H1 (cell line): Measurements from ENCODE around the gene C1QTNF7. TPM values are rescaled to one million over a fixed set of nuclear protein-coding genes. Genes with fewer than 3 reads are reported as not detected.

Experiments
- ATF2 ChIP-seq: IDR thresholded peaks from 2 replicates; pipeline ENCODE4 v1.6.1; 2012; ENCODE audit warnings: low read length, inconsistent platforms
- CBX8 ChIP-seq: fragments of 300-800, 300-1000 bp; sonication (generic); IDR thresholded peaks from 2 replicates; pipeline ENCODE4 v1.7.1; 2016; ENCODE audit warnings: low read depth, low read length, borderline replicate concordance
- CHD1 ChIP-seq: IDR thresholded peaks from 2 replicates; pipeline ENCODE4 v1.6.1; 2012; ENCODE audit warnings: low read depth, low read length, improper control_type of control experiment
- CTCF ChIP-seq, 3 experiments: IDR thresholded peaks; 1 replicate in 2 of 3; 2 replicates in 1 of 3; pipeline versions ENCODE4 v1.5.1 to v1.6.1; 2011; ENCODE audit warnings: low read length in 3 of 3, mild to moderate bottlenecking in 3 of 3, inconsistent platforms in 2 of 3, low read depth in 1 of 3, moderate library complexity in 1 of 3; ENCODE audit not compliant: insufficient read depth in 1 of 3; ENCODE audit errors: control extremely low read depth in 1 of 3
- E2F6 ChIP-seq: IDR thresholded peaks from 2 replicates; pipeline ENCODE4 v1.6.1; 2012; ENCODE audit warnings: inconsistent platforms
- KDM1A ChIP-seq: fragments of 200-600, 300-600 bp; sonication (generic); IDR thresholded peaks from 2 replicates; pipeline ENCODE4 v1.7.1; 2016; ENCODE audit warnings: mild to moderate bottlenecking, low read length, borderline replicate concordance
- KDM5A ChIP-seq: fragments of 200-600 bp; IDR thresholded peaks from 2 replicates; pipeline ENCODE4 v1.7.1; 2012; ENCODE audit warnings: mild to moderate bottlenecking, low read length, inconsistent platforms, mixed read lengths
- MAX ChIP-seq: IDR thresholded peaks from 2 replicates; pipeline ENCODE4 v1.6.1; 2012; ENCODE audit warnings: inconsistent platforms
- NRF1 ChIP-seq: IDR thresholded peaks from 2 replicates; pipeline ENCODE4 v1.6.1; 2011; ENCODE audit warnings: mild to moderate bottlenecking, low read depth, low read length, improper control_type of control experiment
- RAD21 ChIP-seq, 2 experiments: IDR thresholded peaks in 1 of 2; conservative IDR thresholded peaks in 1 of 2; 2 replicates each; pipeline ENCODE4 v1.6.1; 2011; ENCODE audit warnings: low read depth in 2 of 2, low read length in 2 of 2, improper control_type of control experiment in 1 of 2, inconsistent platforms in 1 of 2, mild to moderate bottlenecking in 1 of 2, moderate library complexity in 1 of 2
- SIRT6 ChIP-seq: IDR thresholded peaks from one replicate; pipeline ENCODE4 v1.7.1; 2012; ENCODE audit warnings: low read length, inconsistent platforms
- SP4 ChIP-seq: IDR thresholded peaks from 2 replicates; pipeline ENCODE4 v1.6.1; 2012; ENCODE audit warnings: low read length, inconsistent platforms
- SRF ChIP-seq: IDR thresholded peaks from 2 replicates; pipeline ENCODE4 v1.6.1; 2011; ENCODE audit warnings: mild to moderate bottlenecking, low read depth, low read length, moderate library complexity
- TAF1 ChIP-seq: IDR thresholded peaks from 2 replicates; pipeline ENCODE4 v1.6.1; 2011; ENCODE audit warnings: mild to moderate bottlenecking, low read depth, low read length
- TBP ChIP-seq: IDR thresholded peaks from 2 replicates; pipeline ENCODE4 v1.6.1; 2011; ENCODE audit warnings: low read depth, low read length, improper control_type of control experiment
- TEAD4 ChIP-seq: IDR thresholded peaks from 2 replicates; pipeline ENCODE4 v1.6.1; 2012; ENCODE audit warnings: low read depth, low read length, inconsistent platforms, mixed read lengths
- USF2 ChIP-seq: IDR thresholded peaks from 2 replicates; pipeline ENCODE4 v1.6.1; 2011; ENCODE audit warnings: low read length, improper control_type of control experiment
- polyA plus RNA-seq, 7 experiments: library from polyadenylated mRNA; depleted of rRNA in 3 of 7; stranded (reverse) in 5 of 7; unstranded in 2 of 7; fragments of >200 nt in 5 of 7; fragments of 200-250 nt in 2 of 7; gene quantifications; 1 replicate in 5 of 7; 2 replicates in 1 of 7; 4 replicates in 1 of 7; pipeline versions ENCODE4 v1.2.1 to v1.2.3, GENCODE V29; 2011 to 2013; ENCODE audit warnings: missing spikeins in 2 of 7, mixed read lengths in 2 of 7
- total RNA-seq: library from RNA; stranded (reverse); fragmentation: NEBNext Ultra II Directional; extraction: Animal tissue kit (Norgen Biotek cat#: 25700); gene quantifications from 2 replicates; pipeline ENCODE4 v1.2.1, GENCODE V29; 2021

C1QTNF7 gene
- total and polyA plus RNA-seq, 2 of the 8 experiments (the other 6 are each of a cell fraction or from before 2014, with no cell fraction given), result not detected

- TF ChIP-seq SRF (no peak), ATF2 (peak; percentile 55; the same call in 1 of the 2 replicates), KDM1A (0 out of 2 replicates have a peak, but pooled peaks have one; percentile 40), MAX (peak; percentile 75), TAF1 (peak; percentile 87), CBX8 (no peak), CTCF (IDR thresholded peaks at IDR 0.05; ENCODE audit: control extremely low read depth in 1 of 3, insufficient read depth in 1 of 3, low read depth in 1 of 3, low read length in 3 of 3) (peak in 2 of 3 experiments; percentile 68 to 80; a peak in 3 of 4 replicates), NRF1 (no peak), E2F6 (peak; percentile 40; the same call in 1 of the 2 replicates), TEAD4 (no peak), KDM5A (peak; percentile 41; the same call in 1 of the 2 replicates), RAD21 (IDR thresholded peaks at IDR 0.05 in 1 of 2, conservative IDR thresholded peaks at IDR 0.05 in 1 of 2; ENCODE audit: low read depth in 2 of 2, low read length in 2 of 2) (peak; percentile 89 to 90), SIRT6 (no peak), TBP (peak; percentile 77), CHD1 (no peak), SP4 (no peak; the same call in 1 of the 2 replicates), USF2 (peak; percentile 90)
Observed at GRCh38 chr4:15479089-15479912, 51.5 kb downstream of the C1QTNF7 start (continued).
